Peyer's patch (tissue), 4 donors: ENCODE data around the gene TDP1. TPM values are rescaled to one million over a fixed set of nuclear protein-coding genes. Genes with fewer than 3 reads are reported as not detected.

Experiments used
- DNase-seq, 3 donors: peaks; one replicate each; pipeline ENCODE4 v3.0.0-alpha.2; 2017 to 2019
- H3K27ac ChIP-seq, 4 donors: fragments of 200-600 bp; sonication (generic); one replicate each; pipeline ENCODE4 v1.5.1; 2016 to 2019
- H3K27me3 ChIP-seq, 2 donors: fragments of 200-600 bp; sonication (generic); one replicate each; pipeline ENCODE4 v1.5.1; 2019
- H3K36me3 ChIP-seq, 3 donors: fragments of 200-600 bp; sonication (generic); one replicate each; pipeline ENCODE4 v1.5.1; 2016 to 2019
- H3K4me1 ChIP-seq, 4 donors: fragments of 200-600 bp; sonication (generic); one replicate each; pipeline ENCODE4 v1.5.1; 2016 to 2019
- H3K4me3 ChIP-seq, 4 donors: fragments of 200-600 bp; sonication (generic); 1 replicate in 3 of 4; 2 replicates in 1 of 4; pipeline ENCODE4 v1.5.1; 2016 to 2019; ENCODE audit warnings: mild to moderate bottlenecking in 1 of 4
- H3K9me3 ChIP-seq, 4 donors: fragments of 200-600 bp; sonication (generic); one replicate each; pipeline ENCODE4 v1.5.1; 2016 to 2019; ENCODE audit warnings: mild to moderate bottlenecking in 1 of 4
- CTCF ChIP-seq, 6 experiments: fragments of 450-650 bp in 4 of 6; fragments of 200-600 bp in 2 of 6; sonication (generic) in 1 of 6; IDR thresholded peaks; one replicate each; pipeline ENCODE4 v1.5.1; 2017 to 2019; ENCODE audit warnings: antibody characterized with exemption in 6 of 6, mild to moderate bottlenecking in 3 of 6, moderate library complexity in 1 of 6
- POLR2A ChIP-seq, 2 donors: fragments of 450-650 bp; IDR thresholded peaks; one replicate each; pipeline ENCODE4 v1.5.1; 2017; ENCODE audit warnings: antibody characterized with exemption in 2 of 2, mild to moderate bottlenecking in 2 of 2, moderate library complexity in 2 of 2
- total RNA-seq, 4 donors: library from RNA; depleted of rRNA; stranded (reverse); fragments of >200 nt; gene quantifications; one replicate each; pipeline ENCODE4 v1.1.0, GENCODE V29; 2016

Gene TDP1
- total RNA-seq, 4 donors from 2014 or later = 9.5 to 44.6 (median 15.5) TPM

- no peak overlapping the region for H3K4me3 ChIP-seq
- peaks cover 0 to 7% (median 0%) of the 10 kb centered on the region in 3 donors for H3K36me3 ChIP-seq
- no peaks in the 10 kb centered on the region for H3K4me1 ChIP-seq
- no peak overlapping the region for H3K27ac ChIP-seq
- TF ChIP-seq POLR2A (IDR thresholded peaks at IDR 0.05) (no peak), CTCF (IDR thresholded peaks at IDR 0.05) (no peak)
- no peaks in the 10 kb centered on the region for H3K27me3 ChIP-seq
- no peak for DNase-seq
- no peaks in the 10 kb centered on the region for H3K9me3 ChIP-seq
Observed at GRCh38 chr14:90039253-90040010, 83.7 kb downstream of the TDP1 start.

- DNase-seq = no peak
- no peak overlapping the region for H3K4me3 ChIP-seq
- H3K27ac ChIP-seq = no peak overlapping the region
- H3K9me3 ChIP-seq = no peaks in the 10 kb centered on the region
- no peak for TF ChIP-seq CTCF (IDR thresholded peaks at IDR 0.05)
- TF ChIP-seq POLR2A (IDR thresholded peaks at IDR 0.05) = no peak
- H3K36me3 ChIP-seq = peaks cover 0 to 3% (median 0%) of the 10 kb centered on the region in 3 donors
- H3K27me3 ChIP-seq = no peaks in the 10 kb centered on the region
- no peaks in the 10 kb centered on the region for H3K4me1 ChIP-seq
Observed at GRCh38 chr14:90040411-90040810, 84.7 kb downstream of the TDP1 start.

GRCh38 chr14:90042496-90043252 lies 86.9 kb downstream of the TDP1 start:
- Histone ChIP-seq H3K27me3 (no peaks in the 10 kb centered on the region), H3K4me3 (no peak overlapping the region), H3K9me3 (no peaks in the 10 kb centered on the region), H3K27ac (no peak overlapping the region), H3K4me1 (no peaks in the 10 kb centered on the region), H3K36me3 (peaks cover 0 to 3% (median 0%) of the 10 kb centered on the region in 3 donors)
- no peak for DNase-seq
- TF ChIP-seq POLR2A (IDR thresholded peaks at IDR 0.05) (no peak), CTCF (IDR thresholded peaks at IDR 0.05) (no peak)

- no peaks in the 10 kb centered on the region for H3K4me1 ChIP-seq
- TF ChIP-seq CTCF (IDR thresholded peaks at IDR 0.05) (no peak), POLR2A (IDR thresholded peaks at IDR 0.05) (no peak)
- H3K36me3 ChIP-seq = peaks cover 0 to 3% (median 0%) of the 10 kb centered on the region in 3 donors
- H3K27me3 ChIP-seq = no peaks in the 10 kb centered on the region
- DNase-seq = no peak
- no peaks in the 10 kb centered on the region for H3K9me3 ChIP-seq
- H3K27ac ChIP-seq = no peak overlapping the region
- no peak overlapping the region for H3K4me3 ChIP-seq
Observed at GRCh38 chr14:90045616-90046015, 89.9 kb downstream of the TDP1 start.

- no peaks in the 10 kb centered on the region for H3K4me1 ChIP-seq
- no peak overlapping the region for H3K4me3 ChIP-seq
- no peaks in the 10 kb centered on the region for H3K27me3 ChIP-seq
- no peaks in the 10 kb centered on the region for H3K36me3 ChIP-seq
- H3K27ac ChIP-seq = no peak overlapping the region
- TF ChIP-seq CTCF (IDR thresholded peaks at IDR 0.05) (no peak), POLR2A (IDR thresholded peaks at IDR 0.05) (no peak)
- H3K9me3 ChIP-seq = no peaks in the 10 kb centered on the region
- no peak for DNase-seq
Observed at GRCh38 chr14:90049390-90049789, 93.7 kb downstream of the TDP1 start.
